ENCODE results near the gene CFAP61. TPM values are rescaled to one million over a fixed set of nuclear protein-coding genes. Genes with fewer than 3 reads are reported as not detected.

Gene CFAP61
- total and polyA plus RNA-seq, 2 donors from 2014 or later: 0.58 to 2.6 TPM

GRCh38 chr20:20331817-20332216 is 279.5 kb downstream of the CFAP61 start:
- Histone ChIP-seq H3K9ac (ENCODE audit: low read length in 3 of 3) (no peak overlapping the region), H3K36me3 (ENCODE audit: control insufficient read depth in 2 of 3, insufficient read depth in 3 of 3, low read length in 3 of 3) (no peaks in the 10 kb centered on the region), H3K4me1 (ENCODE audit: control insufficient read depth in 2 of 3, insufficient read depth in 2 of 3, low read depth in 1 of 3, low read length in 3 of 3) (no peaks in the 10 kb centered on the region), H3K9me3 (ENCODE audit: control insufficient read depth in 2 of 3, insufficient read depth in 1 of 3, low read length in 3 of 3) (no peaks in the 10 kb centered on the region), H3K27me3 (ENCODE audit: control insufficient read depth, insufficient read depth, low read length) (no peaks in the 10 kb centered on the region), H3K27ac (ENCODE audit: low read depth in 2 of 2, low read length in 2 of 2) (no peak overlapping the region), H3K4me3 (ENCODE audit: low read length in 3 of 3) (no peak overlapping the region)
- intact Hi-C loops (cut with DNase I): no loop called here
- no peak for DNase-seq
- FAIRE-seq: no peak
- TF ChIP-seq, protein P1, sequence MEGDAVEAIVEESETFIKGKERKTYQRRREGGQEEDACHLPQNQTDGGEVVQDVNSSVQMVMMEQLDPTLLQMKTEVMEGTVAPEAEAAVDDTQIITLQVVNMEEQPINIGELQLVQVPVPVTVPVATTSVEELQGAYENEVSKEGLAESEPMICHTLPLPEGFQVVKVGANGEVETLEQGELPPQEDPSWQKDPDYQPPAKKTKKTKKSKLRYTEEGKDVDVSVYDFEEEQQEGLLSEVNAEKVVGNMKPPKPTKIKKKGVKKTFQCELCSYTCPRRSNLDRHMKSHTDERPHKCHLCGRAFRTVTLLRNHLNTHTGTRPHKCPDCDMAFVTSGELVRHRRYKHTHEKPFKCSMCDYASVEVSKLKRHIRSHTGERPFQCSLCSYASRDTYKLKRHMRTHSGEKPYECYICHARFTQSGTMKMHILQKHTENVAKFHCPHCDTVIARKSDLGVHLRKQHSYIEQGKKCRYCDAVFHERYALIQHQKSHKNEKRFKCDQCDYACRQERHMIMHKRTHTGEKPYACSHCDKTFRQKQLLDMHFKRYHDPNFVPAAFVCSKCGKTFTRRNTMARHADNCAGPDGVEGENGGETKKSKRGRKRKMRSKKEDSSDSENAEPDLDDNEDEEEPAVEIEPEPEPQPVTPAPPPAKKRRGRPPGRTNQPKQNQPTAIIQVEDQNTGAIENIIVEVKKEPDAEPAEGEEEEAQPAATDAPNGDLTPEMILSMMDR (IDR thresholded peaks at IDR 0.05; ENCODE audit: borderline replicate concordance, extremely low read depth, insufficient read depth): no peak

DNA sequence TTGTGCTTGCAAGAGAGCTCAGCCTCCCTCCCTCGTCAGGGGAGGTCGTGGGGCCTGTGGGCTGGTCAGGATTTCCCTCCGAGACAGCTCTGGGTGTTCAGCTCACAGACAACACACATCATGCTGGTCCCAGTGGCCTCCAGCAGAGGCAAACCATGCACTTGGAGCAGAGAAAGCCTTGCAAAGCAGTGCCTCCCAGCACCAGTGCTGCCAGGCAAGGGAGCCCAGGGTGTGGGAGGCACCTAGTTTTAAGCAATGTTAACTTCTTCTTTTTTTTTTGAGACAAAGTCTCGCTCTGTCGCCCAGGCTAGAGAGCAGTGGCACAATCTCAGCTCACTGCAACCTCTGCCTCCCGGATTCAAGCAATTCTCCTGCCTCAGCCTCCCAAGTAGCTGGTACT is 281.5 kb downstream of the CFAP61 start:
- FAIRE-seq: no peak

DNA sequence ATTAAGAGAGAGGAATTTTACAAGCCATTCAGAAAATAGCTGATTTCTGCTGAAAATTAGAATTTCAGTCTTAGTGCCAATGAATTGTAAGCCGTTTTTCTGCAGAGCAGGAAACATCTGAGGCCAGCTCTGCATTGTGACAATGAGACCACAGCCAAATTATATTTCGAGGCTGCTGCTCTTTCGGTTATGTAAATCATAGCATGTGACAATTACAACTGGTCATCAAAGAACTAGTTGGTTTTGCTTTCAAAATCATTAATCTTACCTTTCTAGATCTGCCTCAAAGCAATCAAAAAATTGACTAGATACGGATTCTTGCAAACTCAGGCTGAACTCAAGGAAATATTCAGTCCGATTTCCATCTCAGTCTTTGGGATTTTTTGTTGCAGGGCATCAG is 282.2 kb downstream of the CFAP61 start:
- Histone ChIP-seq H3K27me3 (ENCODE audit: control insufficient read depth, insufficient read depth, low read length) (no peaks in the 10 kb centered on the region), H3K4me3 (ENCODE audit: low read length in 3 of 3) (no peak overlapping the region), H3K27ac (ENCODE audit: low read depth in 2 of 2, low read length in 2 of 2) (no peak overlapping the region), H3K4me1 (ENCODE audit: control insufficient read depth in 2 of 3, insufficient read depth in 2 of 3, low read depth in 1 of 3, low read length in 3 of 3) (no peaks in the 10 kb centered on the region), H3K36me3 (ENCODE audit: control insufficient read depth in 2 of 3, insufficient read depth in 3 of 3, low read length in 3 of 3) (no peaks in the 10 kb centered on the region), H3K9ac (ENCODE audit: low read length in 3 of 3) (no peak overlapping the region), H3K9me3 (ENCODE audit: control insufficient read depth in 2 of 3, insufficient read depth in 1 of 3, low read length in 3 of 3) (no peaks in the 10 kb centered on the region)
- no peak for DNase-seq
- no peak for FAIRE-seq
- TF ChIP-seq, protein P1 (IDR thresholded peaks at IDR 0.05; ENCODE audit: borderline replicate concordance, extremely low read depth, insufficient read depth): no peak
- intact Hi-C loops (cut with DNase I): no loop called here

More for the DNA sequence above, 281.5 kb downstream of the CFAP61 start:
- TF ChIP-seq, protein P1 (IDR thresholded peaks at IDR 0.05; ENCODE audit: borderline replicate concordance, extremely low read depth, insufficient read depth): no peak
- no peaks in the 10 kb centered on the region for H3K36me3 ChIP-seq (ENCODE audit: control insufficient read depth in 2 of 3, insufficient read depth in 3 of 3, low read length in 3 of 3)
- no peak overlapping the region for H3K9ac ChIP-seq (ENCODE audit: low read length in 3 of 3)
- H3K9me3 ChIP-seq (ENCODE audit: control insufficient read depth in 2 of 3, insufficient read depth in 1 of 3, low read length in 3 of 3): no peaks in the 10 kb centered on the region
- no peak for DNase-seq
- intact Hi-C loops (cut with DNase I): no loop called here
- no peaks in the 10 kb centered on the region for H3K27me3 ChIP-seq (ENCODE audit: control insufficient read depth, insufficient read depth, low read length)
- no peaks in the 10 kb centered on the region for H3K4me1 ChIP-seq (ENCODE audit: control insufficient read depth in 2 of 3, insufficient read depth in 2 of 3, low read depth in 1 of 3, low read length in 3 of 3)
- H3K4me3 ChIP-seq (ENCODE audit: low read length in 3 of 3): no peak overlapping the region
- no peak overlapping the region for H3K27ac ChIP-seq (ENCODE audit: low read depth in 2 of 2, low read length in 2 of 2)

DNA sequence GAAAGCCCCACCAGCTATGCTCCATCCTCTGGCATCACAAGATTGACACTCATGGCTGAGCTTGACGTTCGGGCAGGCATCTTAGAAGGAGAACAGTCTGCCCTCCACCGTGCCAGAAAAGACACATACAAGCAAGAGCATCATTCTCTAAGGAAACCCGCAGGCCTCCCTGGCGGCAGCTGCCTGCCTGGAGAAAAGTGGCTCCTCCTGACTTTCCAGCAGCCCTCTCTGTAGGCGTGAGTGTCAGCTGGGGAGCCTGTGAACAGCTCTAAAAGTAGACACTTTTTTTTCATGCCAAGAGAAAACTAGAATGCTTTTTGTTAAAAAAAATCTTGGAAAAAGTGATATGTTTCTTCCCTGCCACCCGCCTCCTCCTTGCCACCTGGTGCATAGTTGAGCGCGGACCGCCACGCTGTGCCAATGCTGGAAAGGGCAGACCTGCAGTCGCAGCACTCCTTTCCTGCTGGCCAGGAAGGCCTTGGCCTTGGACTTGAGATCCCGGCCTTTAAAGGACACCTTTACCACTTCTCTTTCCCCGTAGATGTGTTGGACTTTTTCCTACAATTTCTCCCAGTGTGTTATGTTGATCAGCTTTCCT is 285.9 kb downstream of the CFAP61 start:
- intact Hi-C loops (cut with DNase I): no loop called here
- no peaks in the 10 kb centered on the region for H3K27me3 ChIP-seq (ENCODE audit: control insufficient read depth, insufficient read depth, low read length)
- no peaks in the 10 kb centered on the region for H3K36me3 ChIP-seq (ENCODE audit: control insufficient read depth in 2 of 3, insufficient read depth in 3 of 3, low read length in 3 of 3)
- no peaks in the 10 kb centered on the region for H3K4me1 ChIP-seq (ENCODE audit: control insufficient read depth in 2 of 3, insufficient read depth in 2 of 3, low read depth in 1 of 3, low read length in 3 of 3)
- H3K27ac ChIP-seq (ENCODE audit: low read depth in 2 of 2, low read length in 2 of 2): no peak overlapping the region
- no peak overlapping the region for H3K9ac ChIP-seq (ENCODE audit: low read length in 3 of 3)
- no peak for FAIRE-seq
- no peaks in the 10 kb centered on the region for H3K9me3 ChIP-seq (ENCODE audit: control insufficient read depth in 2 of 3, insufficient read depth in 1 of 3, low read length in 3 of 3)
- no peak overlapping the region for H3K4me3 ChIP-seq (ENCODE audit: low read length in 3 of 3)
- DNase-seq: no peak
- TF ChIP-seq, protein P1 (IDR thresholded peaks at IDR 0.05; ENCODE audit: borderline replicate concordance, extremely low read depth, insufficient read depth): no peak

All from kidney (tissue), 14 donors.